ENCODE results near the gene TMEM40.
A peak's percentile ranks its signal among the peaks of the same experiment; 100 is the strongest.
"Not testable (repeated sequence)": the region's sequence is repeated elsewhere in the genome, so short reads cannot be mapped to it uniquely, and the experiment has no call there.

TMEM40 gene

DNA sequence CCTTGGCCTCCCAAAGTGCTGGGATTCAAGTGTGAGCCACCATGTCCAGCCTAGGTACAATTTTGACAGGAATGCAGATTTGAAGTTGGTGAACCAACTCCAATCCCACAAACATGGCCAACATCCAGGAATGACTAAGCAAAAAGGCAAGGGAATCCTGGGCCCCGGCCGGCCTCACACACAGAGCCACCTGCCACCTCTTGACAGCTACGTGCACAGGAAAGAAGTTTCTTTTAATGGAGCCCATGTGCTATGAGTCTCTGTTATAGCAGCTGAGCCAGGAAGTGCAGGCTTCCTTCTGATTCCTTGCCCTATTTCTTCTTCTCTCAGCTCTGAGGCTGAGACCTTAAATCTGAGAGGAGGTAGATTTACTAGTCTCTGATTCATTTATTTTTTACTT is 8.8 kb downstream of the TMEM40 start:
- DNase-seq, result no peak

DNA sequence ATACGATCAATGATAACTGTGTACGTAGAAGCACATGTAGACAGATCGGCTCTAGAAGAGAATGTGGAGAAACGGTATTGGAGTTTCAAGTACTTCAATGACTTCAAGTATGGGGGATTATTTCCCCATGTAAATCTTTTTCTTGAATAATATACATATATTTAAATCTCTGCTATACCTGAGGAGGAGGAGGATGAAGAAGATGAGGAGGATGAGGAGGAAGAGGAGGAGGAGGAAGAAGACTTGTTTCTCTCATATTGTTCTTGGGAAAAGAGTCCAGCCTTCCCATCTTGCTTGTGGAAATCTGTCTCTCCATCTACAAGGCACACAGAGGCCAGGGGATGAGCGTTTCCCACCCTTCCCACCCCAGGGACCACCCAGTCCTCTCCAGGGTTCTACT is 10.6 kb downstream of the TMEM40 start:
- no peak for DNase-seq

DNA sequence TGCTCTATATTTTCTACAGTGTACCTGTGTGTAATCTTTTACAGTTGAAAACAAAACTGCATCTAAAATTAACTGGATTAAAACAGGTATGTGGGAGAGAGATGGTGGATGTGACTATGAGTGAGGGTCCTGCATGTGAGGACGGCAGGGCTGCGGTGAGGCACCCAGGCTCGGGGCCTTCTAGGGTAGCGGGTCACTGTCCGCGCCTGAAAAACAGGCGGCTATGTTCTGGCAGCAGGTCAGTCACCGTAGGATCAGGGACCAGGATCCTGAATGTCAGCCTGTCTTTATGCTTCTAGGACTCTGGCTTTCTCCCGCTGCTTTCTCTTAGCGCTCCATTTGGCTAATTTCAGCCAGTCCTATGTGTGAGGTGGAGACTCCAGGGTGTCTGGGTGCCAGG is 12.6 kb downstream of the TMEM40 start:
- DNase-seq, result no peak

DNA sequence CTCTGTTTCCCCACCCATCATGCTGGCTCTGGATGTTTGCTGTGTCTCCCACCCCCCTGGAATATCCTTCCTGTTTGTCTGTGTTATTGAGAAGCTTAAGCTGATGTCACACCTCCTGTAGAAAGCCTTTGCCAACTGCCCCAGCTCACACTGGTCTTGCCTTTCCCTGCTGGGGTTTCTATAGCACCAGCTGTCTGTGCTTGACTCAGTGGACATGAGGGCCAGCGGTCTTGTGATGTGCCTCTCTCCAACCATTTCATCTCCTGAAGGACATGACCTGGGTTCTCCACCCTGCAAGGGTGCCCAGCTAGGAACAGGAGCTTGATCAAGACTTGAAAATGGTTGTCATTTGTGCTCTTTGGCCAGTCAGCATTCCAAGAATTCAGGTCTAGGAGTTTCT is 14.7 kb downstream of the TMEM40 start:
- DNase-seq, result no peak

DNA sequence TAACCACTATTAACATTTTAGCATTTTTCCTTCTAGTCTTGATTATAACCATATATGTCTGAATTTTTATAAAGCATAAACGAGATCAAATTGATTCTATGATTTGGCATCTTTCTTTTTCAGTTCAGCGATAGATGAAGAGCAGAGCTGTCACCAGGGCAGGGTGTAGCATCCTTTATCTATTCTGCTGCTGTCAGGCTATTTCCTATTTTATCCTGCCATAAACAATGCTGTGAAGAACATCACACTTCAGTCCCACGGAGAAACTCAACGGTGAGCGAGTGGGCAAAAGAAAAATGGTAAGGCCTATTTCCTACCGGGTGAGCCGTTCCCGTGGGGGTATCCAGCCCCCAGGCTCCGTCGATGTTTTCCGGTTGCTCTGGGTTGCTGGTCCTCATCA is 15.5 kb downstream of the TMEM40 start:
- DNase-seq, result no peak

DNA sequence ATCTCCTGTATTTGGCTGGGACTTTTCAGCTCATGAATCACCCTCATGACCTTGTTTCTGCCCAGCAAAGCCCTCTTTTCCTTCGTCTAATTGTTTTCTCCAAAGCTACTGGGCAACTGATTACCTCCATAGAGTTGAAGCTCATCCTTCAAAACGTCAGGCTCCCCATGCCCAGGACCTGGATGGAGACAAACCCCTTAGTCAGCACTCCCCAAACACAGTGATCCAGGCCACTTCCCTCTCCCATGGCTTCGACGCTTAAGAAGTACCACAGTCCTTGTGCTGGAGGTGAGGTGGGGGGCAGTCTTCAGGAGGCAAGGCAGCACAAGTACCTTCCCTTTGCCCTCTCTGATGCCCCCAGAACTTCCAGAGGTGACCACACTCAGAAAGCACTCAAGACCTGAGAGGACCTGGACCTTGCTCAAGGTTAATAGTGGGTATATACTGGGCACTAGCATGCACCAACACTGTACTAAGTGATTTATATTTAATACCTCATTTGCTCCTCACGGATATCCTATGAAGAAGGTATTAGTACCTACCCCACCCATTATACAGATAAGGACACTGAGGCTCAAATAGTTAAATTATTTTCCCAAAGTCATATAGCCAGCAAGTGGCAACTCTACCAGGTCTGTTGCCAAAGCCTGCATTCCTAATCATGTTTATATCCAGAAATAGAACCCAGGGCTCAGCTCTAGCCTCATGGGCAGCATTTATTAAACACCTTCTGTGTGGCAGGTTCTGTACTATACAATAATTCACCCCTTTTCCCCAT is 16.5 kb downstream of the TMEM40 start:
- no peak for DNase-seq

DNA sequence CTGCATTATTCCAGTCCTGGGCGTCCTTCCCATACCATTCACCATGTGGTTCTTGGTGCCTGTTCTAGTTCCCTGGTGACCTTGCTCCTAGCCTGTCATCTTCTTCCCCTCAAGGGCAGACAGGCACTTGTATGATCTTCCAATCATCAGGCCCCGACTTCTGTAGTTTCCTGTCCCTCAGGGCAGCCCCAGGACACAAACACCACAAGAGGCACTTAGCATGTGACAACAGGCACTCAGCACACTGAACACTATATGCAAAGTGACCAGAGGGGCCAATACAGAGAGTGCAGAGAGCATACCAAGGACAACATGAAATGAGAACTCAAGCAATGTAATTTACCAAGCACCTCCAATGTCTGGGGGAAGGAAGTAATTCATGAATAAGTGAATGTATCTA is 17.9 kb downstream of the TMEM40 start:
- DNase-seq, result no peak

DNA sequence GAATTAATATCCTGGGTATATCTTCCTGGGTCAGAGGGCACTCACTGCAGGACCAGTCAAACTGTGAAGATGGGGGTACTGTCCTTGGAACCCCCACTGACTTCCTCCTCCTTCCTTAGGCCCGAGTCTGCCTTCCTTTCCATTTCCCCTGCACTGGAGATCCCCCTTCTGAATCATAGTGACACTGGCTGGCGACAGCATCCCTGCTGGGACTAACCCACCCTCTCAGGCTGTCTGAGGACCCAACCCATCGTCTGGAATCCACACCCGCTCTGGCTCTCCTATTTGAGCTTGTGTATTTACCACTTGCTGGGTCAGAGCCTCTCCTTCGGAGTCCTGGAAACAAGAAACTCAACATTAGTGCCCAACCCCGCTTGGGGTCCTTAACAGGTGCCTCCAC is 21.2 kb downstream of the TMEM40 start:
- DNase-seq, result no peak

DNA sequence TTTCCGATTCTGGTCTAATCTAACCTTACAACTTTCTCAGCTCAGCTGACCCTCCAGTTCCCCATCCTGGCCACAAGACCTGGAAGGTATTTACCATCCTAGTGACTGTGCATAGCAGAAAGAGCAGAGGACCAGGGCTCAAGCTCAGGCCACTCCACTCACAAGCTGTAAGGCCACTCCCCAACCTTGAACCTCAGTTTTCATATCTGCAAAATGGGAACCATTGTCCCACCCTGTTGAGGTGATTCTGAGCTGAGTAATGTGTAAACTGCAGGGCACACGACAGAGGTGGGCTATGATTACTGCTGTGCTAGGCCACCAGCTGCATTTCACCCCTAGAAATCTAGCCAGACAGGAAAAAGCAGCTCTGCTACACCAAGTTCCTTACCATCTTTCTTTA is 21.7 kb downstream of the TMEM40 start:
- DNase-seq, result no peak

DNA sequence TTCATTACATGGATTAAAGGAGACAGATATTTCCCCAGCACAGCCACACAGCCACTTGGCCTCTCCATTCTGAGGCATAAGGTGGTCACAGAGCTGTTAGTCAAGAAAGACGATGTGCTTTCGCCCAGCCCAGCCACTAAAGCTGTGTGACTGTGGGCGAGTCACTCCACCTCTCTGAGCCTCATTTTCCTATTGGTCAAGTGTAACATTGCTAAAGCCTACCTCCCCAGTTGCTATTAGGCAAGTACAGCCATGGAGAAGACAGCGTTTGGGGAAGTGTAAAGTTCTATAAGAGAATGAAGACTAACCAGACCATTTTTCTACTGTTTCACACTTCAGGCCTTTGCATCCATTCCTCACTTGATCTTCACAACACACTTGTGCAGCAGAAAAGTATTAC is 24.1 kb downstream of the TMEM40 start:
- DNase-seq, result no peak

DNA sequence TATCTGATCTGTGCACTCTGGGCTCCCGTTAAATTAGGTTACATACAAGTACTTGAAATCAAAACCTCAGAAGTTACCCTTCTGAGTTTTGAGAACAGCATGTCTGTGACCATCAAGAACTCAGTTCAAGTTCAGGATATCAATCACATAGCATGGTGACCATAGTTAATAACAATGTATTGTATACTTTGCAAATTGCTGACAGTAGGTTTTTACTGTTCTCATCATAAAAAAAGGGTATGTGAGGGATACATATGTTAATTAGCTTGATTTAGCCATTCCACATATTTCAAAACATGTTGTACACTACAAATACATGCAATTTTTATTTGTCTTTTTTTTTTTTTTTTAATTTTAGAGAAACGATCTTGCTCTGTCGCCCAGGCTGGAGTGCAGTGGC is 25.5 kb downstream of the TMEM40 start:
- DNase-seq, result no peak

DNA sequence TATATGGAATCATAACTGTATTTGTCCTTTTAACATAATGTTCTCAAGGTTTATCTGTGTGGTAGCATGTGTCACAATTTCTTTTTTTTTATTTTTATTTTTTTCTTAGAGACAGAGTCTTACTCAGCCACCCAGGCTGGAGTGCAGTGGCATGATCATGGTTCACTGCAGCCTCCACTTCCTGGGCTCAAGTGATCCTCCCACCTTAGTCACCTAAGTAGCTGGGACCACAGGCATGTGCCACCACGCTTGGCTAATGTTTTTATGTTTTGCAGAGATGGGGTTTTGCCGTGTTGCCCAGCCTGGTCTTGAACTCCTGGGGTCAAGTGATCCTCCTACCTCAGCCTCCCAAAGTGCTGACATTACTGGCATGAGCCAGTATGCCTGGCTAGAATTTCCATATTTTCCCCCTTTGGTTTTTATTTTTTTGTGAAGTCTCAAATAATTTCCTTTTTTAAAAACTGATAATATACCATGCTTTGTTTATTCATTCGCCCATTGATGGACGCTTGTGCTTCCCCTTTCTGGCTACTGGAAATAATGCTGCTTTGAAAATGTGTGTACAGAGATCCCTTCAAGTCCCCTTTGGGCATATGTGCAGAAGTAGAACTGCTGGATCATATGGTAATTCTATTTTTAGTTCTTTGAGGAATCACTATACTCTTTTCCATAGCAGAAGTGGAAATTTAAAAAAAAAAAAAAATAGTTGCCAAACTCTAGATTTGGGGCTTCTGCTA is 28.4 kb downstream of the TMEM40 start:
- no peak for DNase-seq

DNA sequence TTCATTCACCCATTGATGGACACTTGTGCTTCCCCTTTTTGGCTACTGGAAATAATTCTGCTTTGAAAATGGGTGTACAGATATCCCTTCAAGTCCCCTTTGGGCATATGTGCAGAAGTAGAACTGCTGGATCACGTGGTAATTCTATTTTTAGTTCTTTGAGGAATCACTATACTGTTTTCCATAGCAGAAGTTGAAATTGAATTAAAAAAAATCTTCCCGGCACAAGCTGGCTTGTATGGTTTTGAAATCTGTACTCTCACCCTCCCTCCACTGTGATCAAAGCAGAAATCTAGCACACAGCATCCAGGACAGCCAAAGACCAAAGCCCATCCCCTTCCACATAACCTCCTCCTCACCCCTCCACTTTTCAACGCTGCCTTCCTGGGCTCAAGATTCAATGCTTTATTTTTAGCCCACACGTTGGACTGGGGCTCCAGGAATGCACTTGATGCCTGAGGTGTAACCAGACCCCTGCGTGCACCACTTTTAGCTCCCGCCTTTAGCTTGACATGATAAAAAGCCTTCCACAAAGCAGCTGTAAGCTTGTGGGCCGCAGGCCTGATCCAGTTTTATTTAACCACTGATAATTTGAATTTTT is 29.9 kb downstream of the TMEM40 start:
- no peak for DNase-seq

DNA sequence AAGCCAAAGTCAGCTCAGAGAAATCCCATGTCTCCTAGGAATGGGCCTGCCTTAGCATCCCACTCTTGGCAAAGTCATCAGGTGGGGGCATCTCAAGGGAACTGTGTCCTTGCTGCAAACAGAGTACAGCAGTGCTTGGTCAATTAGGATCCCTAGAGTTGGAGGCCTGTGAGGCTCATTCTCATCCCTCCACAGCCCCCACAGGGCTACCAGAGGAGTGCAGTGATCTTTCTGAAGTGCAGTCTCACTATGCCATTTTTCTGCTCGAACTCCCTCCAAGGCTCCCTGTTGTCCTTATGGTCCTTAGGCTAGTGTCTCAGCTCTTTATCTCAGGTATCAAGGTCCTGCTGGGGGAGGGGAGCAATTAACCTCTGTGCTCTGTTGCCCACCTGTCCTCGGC is 31.1 kb downstream of the TMEM40 start:
- DNase-seq, result no peak

DNA sequence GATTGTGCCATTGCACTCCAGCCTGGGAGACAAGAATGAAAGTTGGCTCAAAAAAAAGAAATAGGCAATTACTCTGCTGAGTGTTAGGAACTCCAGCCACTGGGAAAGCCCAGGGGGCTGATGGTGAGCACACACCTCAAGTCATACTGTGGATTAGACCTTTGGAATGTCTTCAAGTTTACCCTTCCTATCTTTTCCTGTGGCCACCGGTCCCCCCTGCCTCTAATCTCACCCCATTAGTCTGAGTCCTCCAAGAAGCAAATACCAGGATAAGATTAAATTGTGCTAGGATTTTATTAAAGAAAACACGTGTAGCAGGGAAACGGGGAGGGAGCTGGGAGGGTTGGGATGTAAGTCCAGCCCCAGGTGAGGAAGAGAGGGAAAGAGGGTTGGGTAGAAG is 31.6 kb downstream of the TMEM40 start:
- no peak for DNase-seq

DNA sequence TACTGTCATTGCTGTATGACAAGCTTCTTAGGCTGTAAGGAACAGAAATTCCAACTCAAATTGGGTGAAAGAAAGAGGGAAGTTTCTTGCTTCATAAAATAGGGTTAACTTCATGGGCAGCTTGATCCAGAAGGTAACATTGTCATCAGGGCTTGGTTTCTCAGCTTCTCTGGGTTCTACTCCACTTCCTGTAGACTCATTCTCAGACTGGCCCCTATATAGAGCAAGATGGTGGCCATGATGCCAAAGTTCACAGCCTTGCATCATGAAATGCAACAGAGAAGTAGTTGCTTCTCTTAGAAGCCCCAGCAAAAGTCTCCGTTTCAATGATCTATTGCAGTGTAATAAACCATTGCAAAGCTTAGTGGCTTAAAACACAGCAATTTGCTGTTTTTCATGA is 33.6 kb downstream of the TMEM40 start:
- no peak for DNase-seq

DNA sequence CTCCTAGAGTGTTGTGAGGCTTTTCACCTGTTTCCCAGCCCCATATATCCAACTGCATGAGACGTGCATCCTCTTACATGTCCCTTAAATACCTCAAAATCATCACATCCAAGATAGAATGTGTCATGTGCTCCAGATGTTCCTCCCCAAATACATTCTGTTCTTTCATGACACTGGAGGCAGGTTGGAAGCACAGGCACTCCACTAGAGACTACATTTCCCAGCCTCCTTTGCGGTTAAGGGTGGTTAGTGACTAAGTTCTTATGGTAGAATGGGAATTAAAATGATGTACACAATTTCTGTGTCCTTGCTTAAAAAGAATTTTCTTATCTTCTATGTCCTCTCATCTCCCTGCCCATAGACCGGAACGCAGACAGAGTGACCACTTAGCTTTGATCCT is 34.3 kb downstream of the TMEM40 start:
- no peak for DNase-seq

DNA sequence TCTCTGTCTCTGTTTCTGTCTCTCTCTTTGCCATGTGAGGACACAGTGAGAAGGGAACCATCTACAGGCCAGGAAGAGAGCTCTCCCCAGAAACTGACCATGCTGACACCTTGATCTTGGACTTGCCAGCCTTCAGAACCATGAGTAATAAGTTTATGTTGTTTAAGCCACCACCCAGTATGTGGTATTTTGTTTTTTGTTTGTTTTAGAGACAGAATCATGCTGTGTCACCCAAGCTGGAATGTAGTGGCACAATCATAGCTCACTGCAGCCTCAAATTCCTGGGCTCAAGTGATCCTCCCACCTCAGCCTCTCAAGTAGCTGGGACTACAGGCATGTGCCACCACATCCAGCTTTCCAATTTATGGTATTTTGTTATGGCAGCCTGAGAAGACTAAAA is 35.7 kb downstream of the TMEM40 start:
- not testable (repeated sequence) for DNase-seq

DNA sequence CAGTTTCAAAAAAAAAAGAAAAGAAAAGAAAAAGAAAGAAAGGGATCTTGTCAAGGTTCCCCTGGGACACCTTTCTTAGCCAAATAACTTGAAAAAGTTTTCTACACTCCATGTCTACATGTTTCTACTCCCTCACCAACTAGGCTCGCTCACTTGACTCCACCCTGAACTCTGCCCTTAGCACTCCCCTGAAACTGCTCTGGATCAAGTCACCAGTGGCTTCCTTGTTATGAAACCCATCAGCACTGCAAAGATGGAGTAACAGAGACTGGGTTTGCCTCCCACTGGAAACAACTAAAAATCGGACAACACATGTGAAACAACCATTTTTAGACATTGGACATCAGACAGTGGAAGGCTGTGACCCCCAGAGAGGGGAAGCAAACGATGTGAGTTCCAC is 36.8 kb downstream of the TMEM40 start:
- no peak for DNase-seq

DNA sequence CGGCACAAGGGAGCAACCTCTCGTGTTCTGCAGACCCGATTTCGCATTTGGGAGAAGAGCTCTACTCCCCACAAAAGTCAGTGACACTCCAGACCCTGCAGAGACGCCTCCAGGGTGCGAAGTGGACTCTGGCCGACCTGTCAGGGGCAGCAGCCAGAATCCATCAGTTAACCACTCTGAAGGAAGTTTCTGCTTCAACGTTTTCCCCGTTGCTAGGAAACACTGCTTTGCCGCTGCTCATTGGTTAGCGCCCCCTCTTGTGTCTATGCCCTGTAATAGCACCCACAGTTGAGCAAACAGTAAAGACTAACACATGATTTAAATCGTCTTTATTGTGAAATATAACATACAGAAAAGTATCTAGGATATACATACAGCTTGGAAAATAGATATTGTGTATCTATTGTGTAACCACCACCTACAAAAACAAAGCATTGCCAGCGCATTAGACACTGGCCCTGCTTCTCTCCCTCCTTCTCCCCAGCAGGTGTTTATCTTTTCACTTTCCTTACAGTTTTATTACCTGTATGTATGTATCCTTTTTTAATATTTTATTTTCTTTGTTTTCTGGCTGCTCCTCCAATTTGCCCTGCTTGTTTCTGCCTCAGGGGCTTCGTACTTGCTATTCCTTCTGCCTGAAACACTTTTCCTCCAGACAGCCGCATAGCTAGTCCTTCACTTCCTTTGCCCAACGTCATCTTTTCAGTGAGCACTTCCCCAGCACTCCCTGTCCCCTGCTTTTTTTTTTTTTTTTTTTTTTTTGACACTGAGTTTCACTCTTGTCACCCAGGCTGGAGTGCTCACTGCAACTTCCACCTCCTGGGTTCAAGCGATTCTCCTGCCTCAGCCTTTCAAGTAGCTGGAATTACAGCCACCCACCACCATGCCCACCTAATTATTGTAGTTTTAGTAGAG is 38.8 kb downstream of the TMEM40 start:
- peak; percentile 19 for DNase-seq

DNA sequence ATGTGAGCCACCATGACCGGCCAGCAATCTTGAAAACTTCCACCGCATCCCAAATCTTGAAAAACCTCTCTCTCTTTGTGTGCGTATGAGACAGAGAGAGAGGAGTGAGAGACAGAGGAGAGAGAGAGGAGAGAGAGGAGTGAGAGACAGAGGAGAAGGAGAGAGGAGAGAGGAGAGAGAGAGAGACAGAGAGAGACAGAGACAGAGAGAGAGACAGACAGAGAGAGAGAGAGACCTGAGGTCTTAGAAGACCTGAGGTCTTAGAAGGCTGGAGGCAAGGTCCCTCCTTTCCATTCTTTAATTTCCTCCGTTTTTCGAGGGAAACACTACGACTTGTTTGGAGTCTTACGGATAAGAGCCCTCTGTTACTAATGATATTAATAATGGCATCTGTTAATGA is 39.5 kb downstream of the TMEM40 start:
- no peak for DNase-seq

DNA sequence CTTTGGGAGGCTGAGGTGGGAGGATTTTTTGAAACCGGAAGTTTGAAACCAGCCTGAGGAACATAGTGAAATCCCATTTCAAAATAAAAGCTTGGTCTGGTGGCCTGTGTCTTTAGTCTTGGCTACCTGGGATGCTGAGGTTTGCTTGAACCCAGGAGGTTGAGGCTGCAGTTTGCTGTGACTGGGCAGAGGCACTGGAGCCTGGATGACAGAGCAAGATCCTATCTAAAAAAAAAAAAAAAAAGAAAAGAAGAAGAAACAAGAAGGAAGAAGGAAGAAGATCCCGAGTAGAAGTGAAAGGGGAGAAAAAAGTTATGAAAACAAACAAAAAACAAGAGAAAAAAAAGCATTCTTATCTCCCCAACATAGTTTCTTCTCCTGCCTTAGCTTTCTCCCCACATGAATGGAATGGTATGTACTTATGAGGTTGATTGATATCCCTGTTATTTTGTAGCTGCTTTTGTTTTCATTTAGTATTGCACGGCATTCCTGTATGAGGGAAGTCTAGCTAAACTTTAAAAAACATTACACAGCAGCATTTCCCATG is 42.4 kb downstream of the TMEM40 start:
- DNase-seq, result no peak

DNA sequence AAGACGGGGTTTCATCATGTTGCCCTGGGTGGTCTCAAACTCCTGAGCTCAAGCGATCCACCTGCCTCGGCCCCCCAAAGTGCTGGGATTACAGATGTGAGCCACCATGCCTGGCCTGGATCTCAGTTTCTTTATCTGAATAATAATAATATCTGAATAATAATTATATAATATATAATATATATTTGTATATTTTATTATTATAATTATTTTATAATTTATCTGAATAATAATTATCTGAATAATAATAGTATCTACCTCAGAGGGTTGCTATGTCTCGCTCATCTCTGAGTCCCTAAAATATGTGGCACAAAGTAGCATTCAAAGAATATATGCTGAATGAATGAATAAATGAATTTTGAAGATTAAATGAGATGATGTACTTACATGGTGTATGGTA is 44.8 kb downstream of the TMEM40 start:
- no peak for DNase-seq

All from NCI-H1694 (cell line).